ENCODE results near the gene LDAH. TPM values are rescaled to one million over a fixed set of nuclear protein-coding genes. Genes with fewer than 3 reads are reported as not detected.
A peak's percentile ranks its signal among the peaks of the same experiment; 100 is the strongest.

Gene LDAH
- total and polyA plus RNA-seq, 4 donors, result 5.0 to 30.8 (median 11.5) TPM

- TF ChIP-seq CTCF (IDR thresholded peaks at IDR 0.05; ENCODE audit: control extremely low read depth, extremely low read depth), result peak; percentile 88
- Histone ChIP-seq H3K27me3 (ENCODE audit: control insufficient read depth in 3 of 3, insufficient read depth in 3 of 3, low read length in 2 of 3) (no peaks in the 10 kb centered on the region), H3K36me3 (ENCODE audit: control insufficient read depth in 4 of 4, insufficient read depth in 4 of 4, low read length in 4 of 4) (no peaks in the 10 kb centered on the region), H3K4me3 (peak within 1 kb of the TSS; percentile 88), H3K9ac (ENCODE audit: insufficient read depth in 1 of 2, low read length in 2 of 2) (peak within 1 kb of the TSS; percentile 88 to 92), H3K4me1 (ENCODE audit: control insufficient read depth in 5 of 5, insufficient read depth in 5 of 5, low read length in 5 of 5) (peaks cover 0 to 23% (median 7%) of the 10 kb centered on the region in 5 donors), H3K9me3 (ENCODE audit: control insufficient read depth in 4 of 4, insufficient read depth in 3 of 4, low read length in 3 of 4) (no peaks in the 10 kb centered on the region), H3K27ac (ENCODE audit: low read depth in 1 of 2, low read length in 1 of 2) (peak within 1 kb of the TSS; percentile 94)
- peak; percentile 88 to 93 (median 89) for DNase-seq
- peak; percentile 98 for ATAC-seq (ENCODE audit: insufficient read depth, low FRiP score)
- WGBS, 2 donors, result 1% methylated on average over 43 to 72 of the region's 72 CpGs
These were observed 171.8 kb downstream of the LDAH start, which contains the start of gene HS1BP3 for GRCh38 chr2:20650877-20651730. Gene HS1BP3 (minus strand): TSS chr2:20651098. CDS start chr2:20651063, 35 bp downstream.

- Histone ChIP-seq H3K4me3 (peak overlapping the region; percentile 88), H3K27ac (ENCODE audit: low read depth in 1 of 2, low read length in 1 of 2) (peak overlapping the region; percentile 87 to 94), H3K36me3 (ENCODE audit: control insufficient read depth in 4 of 4, insufficient read depth in 4 of 4, low read length in 4 of 4) (peaks cover 0 to 4% (median 0%) of the 10 kb centered on the region in 4 donors), H3K27me3 (ENCODE audit: control insufficient read depth in 3 of 3, insufficient read depth in 3 of 3, low read length in 2 of 3) (no peaks in the 10 kb centered on the region), H3K9ac (ENCODE audit: insufficient read depth in 1 of 2, low read length in 2 of 2) (peak overlapping the region; percentile 63 to 85), H3K4me1 (ENCODE audit: control insufficient read depth in 5 of 5, insufficient read depth in 5 of 5, low read length in 5 of 5) (peaks cover 0 to 23% (median 7%) of the 10 kb centered on the region in 5 donors), H3K9me3 (ENCODE audit: control insufficient read depth in 4 of 4, insufficient read depth in 3 of 4, low read length in 3 of 4) (no peaks in the 10 kb centered on the region)
- WGBS, 2 donors, result 10% methylated on average over 19 of the region's 19 CpGs
- ATAC-seq (ENCODE audit: insufficient read depth, low FRiP score), result peak; percentile 2
- DNase-seq, result peak; percentile 46 to 51 (median 50)
- TF ChIP-seq CTCF (IDR thresholded peaks at IDR 0.05; ENCODE audit: control extremely low read depth, extremely low read depth), result no peak
These were observed 172.5 kb downstream of the LDAH start for GRCh38 chr2:20650393-20650876.

- H3K9ac ChIP-seq (ENCODE audit: insufficient read depth in 1 of 2, low read length in 2 of 2), result peak overlapping the region in 1 of 2 donors; percentile 63
- ATAC-seq (ENCODE audit: insufficient read depth, low FRiP score) (no peak), DNase-seq (no peak)
- TF ChIP-seq CTCF (IDR thresholded peaks at IDR 0.05; ENCODE audit: control extremely low read depth, extremely low read depth), result no peak
- peak overlapping the region; percentile 88 for H3K4me3 ChIP-seq
- 60 to 68% methylated on average over 7 of the region's 7 CpGs for WGBS, 2 donors
- H3K27me3 ChIP-seq (ENCODE audit: control insufficient read depth in 3 of 3, insufficient read depth in 3 of 3, low read length in 2 of 3), result no peaks in the 10 kb centered on the region
- H3K27ac ChIP-seq (ENCODE audit: low read depth in 1 of 2, low read length in 1 of 2), result peak overlapping the region in 1 of 2 donors; percentile 94
- H3K9me3 ChIP-seq (ENCODE audit: control insufficient read depth in 4 of 4, insufficient read depth in 3 of 4, low read length in 3 of 4), result no peaks in the 10 kb centered on the region
- H3K4me1 ChIP-seq (ENCODE audit: control insufficient read depth in 5 of 5, insufficient read depth in 5 of 5, low read length in 5 of 5), result peaks cover 0 to 23% (median 7%) of the 10 kb centered on the region in 5 donors
- peaks cover 0 to 9% (median 0%) of the 10 kb centered on the region in 4 donors for H3K36me3 ChIP-seq (ENCODE audit: control insufficient read depth in 4 of 4, insufficient read depth in 4 of 4, low read length in 4 of 4)
These were observed 172.9 kb downstream of the LDAH start for GRCh38 chr2:20649976-20650375.
